ENCODE measurements around the gene DEAF1. TPM values are rescaled to one million over a fixed set of nuclear protein-coding genes. Genes with fewer than 3 reads are reported as not detected.

DEAF1 gene
- total RNA-seq, 1 experiment from 2014 or later: 50.6 TPM

- H3K9me3 Mint-ChIP-seq (ENCODE audit: unreplicated experiment): no peaks in the 10 kb centered on the region
- no peaks in the 10 kb centered on the region for H3K4me1 Mint-ChIP-seq (ENCODE audit: low read depth, unreplicated experiment)
- H3K27ac Mint-ChIP-seq (ENCODE audit: unreplicated experiment): no peak overlapping the region
- H3K36me3 Mint-ChIP-seq (ENCODE audit: insufficient read depth, unreplicated experiment): peaks cover 94% of the 10 kb centered on the region
- H3K4me3 Mint-ChIP-seq (ENCODE audit: unreplicated experiment): no peak overlapping the region
- no peak for DNase-seq
- H3K27me3 Mint-ChIP-seq (ENCODE audit: insufficient read depth, unreplicated experiment): no peaks in the 10 kb centered on the region
- Histone ChIP-seq H3K9me3 (no peaks in the 10 kb centered on the region), H3K27me3 (replicated peaks; ENCODE audit: control insufficient read depth, insufficient read depth, low read length) (no peaks in the 10 kb centered on the region), H3K36me3 (ENCODE audit: control insufficient read depth, insufficient read depth, low read length) (peaks cover 4% of the 10 kb centered on the region), H3K4me1 (no peaks in the 10 kb centered on the region), H3K4me3 (ENCODE audit: low read depth, low read length) (no peak overlapping the region)
- TF ChIP-seq CTCF (IDR thresholded peaks at IDR 0.05; ENCODE audit: insufficient read depth in 1 of 2, low read depth in 1 of 2, low read length in 1 of 2, severe bottlenecking in 1 of 2, unreplicated experiment in 1 of 2): no peak
- intact Hi-C loops (cut with micrococcal nuclease; ENCODE audit: unreplicated experiment): no loop called here
- POLR2A ChIA-PET: no interaction called here
- no TSS peak for BruUV-seq (replicated peaks)
- CTCF ChIA-PET: no interaction called here
Observed at GRCh38 chr11:595400-595799, 99.6 kb downstream of the DEAF1 start.

Other genes with a start within 250 kb of the DEAF1 start
- gene PTDSS2, start 244.9 kb downstream of the DEAF1 start, total RNA-seq (2022): 40.6 and 44.3 TPM in 2 replicates
- gene RNH1, start 188.0 kb downstream of the DEAF1 start, total RNA-seq (2022): 134 and 136 TPM in 2 replicates
- 60.2 and 69.0 TPM in 2 replicates for gene HRAS, start 159.6 kb downstream of the DEAF1 start, total RNA-seq (2022)
- 4.3 and 4.4 TPM in 2 replicates for gene LRRC56, start 157.7 kb downstream of the DEAF1 start, total RNA-seq (2022)
- gene LMNTD2, start 134.5 kb downstream of the DEAF1 start, total RNA-seq (2022): 11.9 and 13.8 TPM in 2 replicates
- 61.1 and 65.5 TPM in 2 replicates for gene RASSF7, start 134.3 kb downstream of the DEAF1 start, total RNA-seq (2022)
- gene PHRF1, start 118.8 kb downstream of the DEAF1 start, total RNA-seq (2022): 43.9 and 46.8 TPM in 2 replicates
- gene IRF7, start 79.3 kb downstream of the DEAF1 start, total RNA-seq (2022): 27.2 and 31.2 TPM in 2 replicates
- gene CDHR5, start 70.3 kb downstream of the DEAF1 start, total RNA-seq (2022): 30.2 and 42.0 TPM in 2 replicates
- not detected in 2 replicates for gene SCT, start 68.0 kb downstream of the DEAF1 start, total RNA-seq (2022)
- 1.0 and 1.1 TPM in 2 replicates for gene DRD4, start 58.0 kb downstream of the DEAF1 start, total RNA-seq (2022)
- 70.3 and 74.7 TPM in 2 replicates for gene TMEM80, start 594 bp upstream of the DEAF1 start, total RNA-seq (2022)
- gene EPS8L2, start 11.0 kb upstream of the DEAF1 start, total RNA-seq (2022): 203 and 224 TPM in 2 replicates
- gene TALDO1, start 52.2 kb upstream of the DEAF1 start, total RNA-seq (2022): 293 and 300 TPM in 2 replicates
- 85.0 and 91.5 TPM in 2 replicates for gene GATD1, start 82.3 kb upstream of the DEAF1 start, total RNA-seq (2022)
- not detected in 2 replicates for gene CEND1, start 94.9 kb upstream of the DEAF1 start, total RNA-seq (2022)
- 31.8 and 37.6 TPM in 2 replicates for gene SLC25A22, start 103.1 kb upstream of the DEAF1 start, total RNA-seq (2022)
- gene PIDD1, start 110.0 kb upstream of the DEAF1 start, total RNA-seq (2022): 21.3 and 25.3 TPM in 2 replicates
- 2,622 and 2,843 TPM in 2 replicates for gene RPLP2, start 114.7 kb upstream of the DEAF1 start, total RNA-seq (2022)
- 84.7 and 93.6 TPM in 2 replicates for gene PNPLA2, start 123.7 kb upstream of the DEAF1 start, total RNA-seq (2022)
- gene CRACR2B, start 132.7 kb upstream of the DEAF1 start, total RNA-seq (2022): 15.4 and 16.3 TPM in 2 replicates
- gene CD151, start 137.7 kb upstream of the DEAF1 start, total RNA-seq (2022): 268 and 302 TPM in 2 replicates
- 139 and 141 TPM in 2 replicates for gene POLR2L, start 147.3 kb upstream of the DEAF1 start, total RNA-seq (2022)
- 84.5 and 95.9 TPM in 2 replicates for gene TSPAN4, start 147.6 kb upstream of the DEAF1 start, total RNA-seq (2022)
- 166 and 180 TPM in 2 replicates for gene CHID1, start 215.6 kb upstream of the DEAF1 start, total RNA-seq (2022)
- 122 and 130 TPM in 2 replicates for gene AP2A2, start 230.6 kb upstream of the DEAF1 start, total RNA-seq (2022)

All from Caco-2 (cell line).